ENCODE results near the gene TMEM132A. TPM values are rescaled to one million over a fixed set of nuclear protein-coding genes. Genes with fewer than 3 reads are reported as not detected.

TMEM132A gene
- total RNA-seq, 1 experiment from 2014 or later, result 154 TPM

GRCh38 chr11:60982184-60982583, 57.9 kb downstream of the TMEM132A start:
- Histone ChIP-seq H3K36me3 (ENCODE audit: control insufficient read depth, insufficient read depth, low read length) (no peaks in the 10 kb centered on the region), H3K27ac (ENCODE audit: low read length) (no peak overlapping the region), H3K4me3 (ENCODE audit: low read depth in 2 of 2, low read length in 2 of 2) (no peak overlapping the region), H3K27me3 (ENCODE audit: control insufficient read depth, insufficient read depth, low read length) (no peaks in the 10 kb centered on the region), H3K9me3 (ENCODE audit: control insufficient read depth, insufficient read depth, low read depth, low read length) (no peaks in the 10 kb centered on the region), H3K4me1 (ENCODE audit: control insufficient read depth, insufficient read depth, low read length) (no peaks in the 10 kb centered on the region)
- ChIA-PET POLR2A (no interaction called here), CTCF (no interaction called here)
- intact Hi-C loops (cut with micrococcal nuclease; ENCODE audit: unreplicated experiment), result no loop called here
- BruUV-seq (replicated peaks), result no TSS peak
- in situ Hi-C loops (cut with HindIII; ENCODE audit: low pct_unique_long_range_greater_than_20kb, low sequenced_read_pairs), result no loop called here
- TF ChIP-seq TCF7L2 (IDR thresholded peaks at IDR 0.05; ENCODE audit: low read depth, low read length), result no peak
- no peak for TF ChIP-seq REST (IDR thresholded peaks at IDR 0.05; ENCODE audit: insufficient read depth in 1 of 2, low read depth in 2 of 2, low read length in 1 of 2)
- TF ChIP-seq POLR2AphosphoS5 (IDR thresholded peaks at IDR 0.05; ENCODE audit: low read depth, low read length), result no peak
- TF ChIP-seq SIN3A (IDR thresholded peaks at IDR 0.05; ENCODE audit: borderline replicate concordance, insufficient read depth, low read depth, low read length), result no peak
- no peak for TF ChIP-seq CTCF (IDR thresholded peaks at IDR 0.05)
- peak; percentile 23; the same call in 1 of the 2 replicates for ATAC-seq
- no peak for DNase-seq (ENCODE audit: low read depth, low spot score)

- ATAC-seq (no peak), DNase-seq (ENCODE audit: low read depth, low spot score) (no peak)
- Histone ChIP-seq H3K9me3 (ENCODE audit: control insufficient read depth, insufficient read depth, low read depth, low read length) (no peaks in the 10 kb centered on the region), H3K27me3 (ENCODE audit: control insufficient read depth, insufficient read depth, low read length) (no peaks in the 10 kb centered on the region), H3K4me1 (ENCODE audit: control insufficient read depth, insufficient read depth, low read length) (no peaks in the 10 kb centered on the region), H3K36me3 (ENCODE audit: control insufficient read depth, insufficient read depth, low read length) (no peaks in the 10 kb centered on the region), H3K27ac (ENCODE audit: low read length) (no peak overlapping the region), H3K4me3 (ENCODE audit: low read depth in 2 of 2, low read length in 2 of 2) (no peak overlapping the region)
- no TSS peak for BruUV-seq (replicated peaks)
- in situ Hi-C loops (cut with HindIII; ENCODE audit: low pct_unique_long_range_greater_than_20kb, low sequenced_read_pairs) (no loop called here), intact Hi-C loops (cut with micrococcal nuclease; ENCODE audit: unreplicated experiment) (no loop called here)
- TF ChIP-seq CTCF (IDR thresholded peaks at IDR 0.05), result no peak
- TF ChIP-seq POLR2AphosphoS5 (IDR thresholded peaks at IDR 0.05; ENCODE audit: low read depth, low read length), result no peak
- POLR2A ChIA-PET, result no interaction called here
- CTCF ChIA-PET, result no interaction called here
Observed at GRCh38 chr11:60984149-60984548, 59.9 kb downstream of the TMEM132A start.

- Histone ChIP-seq H3K4me3 (ENCODE audit: low read depth in 2 of 2, low read length in 2 of 2) (no peak overlapping the region), H3K27me3 (ENCODE audit: control insufficient read depth, insufficient read depth, low read length) (no peaks in the 10 kb centered on the region), H3K36me3 (ENCODE audit: control insufficient read depth, insufficient read depth, low read length) (no peaks in the 10 kb centered on the region), H3K9me3 (ENCODE audit: control insufficient read depth, insufficient read depth, low read depth, low read length) (no peaks in the 10 kb centered on the region), H3K4me1 (ENCODE audit: control insufficient read depth, insufficient read depth, low read length) (no peaks in the 10 kb centered on the region), H3K27ac (ENCODE audit: low read length) (no peak overlapping the region)
- in situ Hi-C loops (cut with HindIII; ENCODE audit: low pct_unique_long_range_greater_than_20kb, low sequenced_read_pairs), result no loop called here
- ChIA-PET CTCF (no interaction called here), POLR2A (no interaction called here)
- no peak for TF ChIP-seq REST (IDR thresholded peaks at IDR 0.05; ENCODE audit: insufficient read depth in 1 of 2, low read depth in 2 of 2, low read length in 1 of 2)
- no peak for TF ChIP-seq SIN3A (IDR thresholded peaks at IDR 0.05; ENCODE audit: borderline replicate concordance, insufficient read depth, low read depth, low read length)
- no peak for TF ChIP-seq TCF7L2 (IDR thresholded peaks at IDR 0.05; ENCODE audit: low read depth, low read length)
- no peak for TF ChIP-seq POLR2AphosphoS5 (IDR thresholded peaks at IDR 0.05; ENCODE audit: low read depth, low read length)
- TF ChIP-seq CTCF (IDR thresholded peaks at IDR 0.05), result no peak
- intact Hi-C loops (cut with micrococcal nuclease; ENCODE audit: unreplicated experiment), result no loop called here
- ATAC-seq (no peak), DNase-seq (ENCODE audit: low read depth, low spot score) (no peak)
- no TSS peak for BruUV-seq (replicated peaks)
Observed at GRCh38 chr11:60984636-60985035, 60.4 kb downstream of the TMEM132A start.

Measured in Panc1 (cell line).